Activated naive CD4-positive, alpha-beta T cell treated with anti-CD3 and anti-CD28 coated beads, Interleukin-2, amount 50 U/mL, for 24 hours (primary cell): Measurements from ENCODE around the gene NKIRAS2.
"Not testable (repeated sequence)": the region's sequence is repeated elsewhere in the genome, so short reads cannot be mapped to it uniquely, and the experiment has no call there.

Experiments
- H3K27ac Mint-ChIP-seq: one replicate; pipeline ENCODE4 v1.8.0; 2021; ENCODE audit warnings: mild to moderate bottlenecking, mixed read lengths
- H3K27me3 Mint-ChIP-seq: one replicate; pipeline ENCODE4 v1.8.0; 2021; ENCODE audit warnings: mixed read lengths
- H3K36me3 Mint-ChIP-seq: one replicate; pipeline ENCODE4 v1.8.0; 2021; ENCODE audit warnings: mixed read lengths
- H3K4me1 Mint-ChIP-seq: one replicate; pipeline ENCODE4 v1.8.0; 2021; ENCODE audit warnings: mixed read lengths
- H3K4me3 Mint-ChIP-seq: one replicate; pipeline ENCODE4 v1.8.0; 2021; ENCODE audit warnings: mild to moderate bottlenecking, mixed read lengths
- H3K9me3 Mint-ChIP-seq: one replicate; pipeline ENCODE4 v1.8.0; 2021; ENCODE audit warnings: mixed read lengths

The NKIRAS2 gene

DNA sequence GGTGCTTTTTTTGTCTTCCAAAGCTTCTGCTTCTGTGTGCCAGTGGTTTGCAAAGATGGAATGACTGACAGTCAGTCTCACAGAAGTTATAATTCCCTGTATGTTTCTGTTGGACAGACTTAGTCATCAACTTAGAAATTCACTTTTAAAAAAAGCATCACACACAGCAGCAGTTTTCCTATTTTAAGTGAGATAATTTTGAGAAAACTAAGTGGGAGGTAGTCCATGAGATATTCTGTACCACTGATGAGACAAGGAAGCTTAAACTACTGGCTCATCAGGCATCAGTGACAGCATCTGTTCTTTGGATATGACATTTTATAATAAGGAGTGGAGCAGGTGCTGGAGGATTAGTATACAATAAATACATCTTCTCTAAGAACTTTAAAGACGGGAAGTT is 33.3 kb upstream of the NKIRAS2 start:
- H3K27ac Mint-ChIP-seq: no peak overlapping the region
- no peaks in the 10 kb centered on the region for H3K27me3 Mint-ChIP-seq
- peaks cover 16% of the 10 kb centered on the region for H3K36me3 Mint-ChIP-seq

DNA sequence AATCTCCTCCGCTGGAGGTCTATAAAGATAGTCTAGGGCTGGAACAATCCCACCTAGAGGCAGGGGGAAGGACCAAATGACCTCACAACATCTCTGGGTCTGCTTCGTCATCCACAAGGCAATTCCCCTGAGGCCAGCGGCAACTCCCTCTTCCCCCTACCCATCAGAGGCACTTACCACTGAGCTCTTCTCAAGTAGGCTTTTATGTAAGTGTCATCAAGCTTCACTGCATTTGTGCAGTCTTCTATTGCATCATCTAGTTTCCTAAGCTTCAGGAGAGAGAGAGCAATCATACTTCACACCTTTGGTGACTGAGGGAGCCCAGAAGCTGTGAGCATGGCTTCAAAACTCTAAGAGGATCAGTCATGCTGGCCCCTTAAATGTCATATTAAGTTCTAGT is 32.2 kb upstream of the NKIRAS2 start:
- Mint-ChIP-seq H3K27me3 (no peaks in the 10 kb centered on the region), H3K36me3 (peaks cover 14% of the 10 kb centered on the region), H3K9me3 (no peaks in the 10 kb centered on the region), H3K27ac (no peak overlapping the region), H3K4me1 (peaks cover 4% of the 10 kb centered on the region), H3K4me3 (no peak overlapping the region)

More for the DNA sequence above, 33.3 kb upstream of the NKIRAS2 start:
- Mint-ChIP-seq H3K4me3 (no peak overlapping the region), H3K4me1 (peaks cover 4% of the 10 kb centered on the region), H3K9me3 (no peaks in the 10 kb centered on the region)

DNA sequence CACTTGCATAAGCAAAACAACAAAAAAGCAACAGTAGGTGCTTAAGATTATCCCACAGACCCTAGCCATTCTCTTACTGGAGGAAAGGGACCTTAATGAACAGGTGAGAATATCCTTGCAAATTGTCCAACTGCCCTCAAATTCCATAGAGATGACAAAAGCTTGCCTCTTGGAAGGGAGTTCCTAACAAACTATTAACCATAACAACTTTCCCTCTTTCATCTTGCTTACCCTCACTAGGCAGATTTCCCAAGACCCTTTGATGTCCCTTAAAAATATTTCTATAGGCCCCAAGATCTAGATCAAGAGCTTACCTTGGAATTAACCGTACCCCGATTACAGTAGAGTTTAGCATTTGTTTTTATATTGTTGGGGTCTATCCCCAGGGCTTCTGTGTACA is 31.5 kb upstream of the NKIRAS2 start:
- Mint-ChIP-seq H3K27me3 (no peaks in the 10 kb centered on the region), H3K9me3 (no peaks in the 10 kb centered on the region), H3K4me3 (no peak overlapping the region), H3K36me3 (peaks cover 17% of the 10 kb centered on the region), H3K4me1 (peaks cover 4% of the 10 kb centered on the region), H3K27ac (no peak overlapping the region)

DNA sequence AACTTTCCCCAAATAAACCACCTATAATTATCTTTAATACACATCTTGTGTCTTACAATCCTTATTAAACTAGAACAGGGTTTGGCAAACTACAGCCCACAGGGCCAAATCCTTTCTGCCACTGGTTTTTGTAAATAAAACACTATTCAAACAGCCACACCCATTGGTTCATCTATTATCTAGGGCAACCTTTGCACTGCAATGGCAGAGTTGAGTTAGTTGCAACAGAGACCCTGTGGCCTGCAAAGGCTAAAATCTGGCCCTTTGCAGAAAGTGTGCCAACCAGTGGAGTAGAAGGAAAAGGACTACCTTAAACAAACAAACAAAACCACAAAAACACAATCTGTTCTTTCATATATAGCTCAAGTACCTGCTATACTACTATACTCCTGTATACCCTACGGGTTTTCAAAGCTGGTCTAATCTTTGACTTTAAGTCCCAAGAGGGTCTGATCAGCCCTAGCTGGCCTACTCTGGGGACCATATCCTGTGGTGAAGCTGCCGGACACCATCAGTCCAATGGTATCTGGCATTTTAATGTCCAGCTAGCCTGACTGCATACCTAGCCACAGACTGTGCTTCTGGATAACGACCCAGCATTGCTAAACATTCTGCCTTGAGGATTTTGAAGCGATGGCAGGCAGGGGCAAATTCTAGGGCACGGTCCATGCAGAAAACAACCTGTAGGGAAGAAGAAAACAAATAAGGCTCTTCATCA is 30.0 kb upstream of the NKIRAS2 start:
- no peak overlapping the region for H3K4me3 Mint-ChIP-seq
- H3K36me3 Mint-ChIP-seq: peaks cover 18% of the 10 kb centered on the region
- H3K27ac Mint-ChIP-seq: no peak overlapping the region
- H3K9me3 Mint-ChIP-seq: no peaks in the 10 kb centered on the region
- H3K4me1 Mint-ChIP-seq: peaks cover 4% of the 10 kb centered on the region
- H3K27me3 Mint-ChIP-seq: no peaks in the 10 kb centered on the region

DNA sequence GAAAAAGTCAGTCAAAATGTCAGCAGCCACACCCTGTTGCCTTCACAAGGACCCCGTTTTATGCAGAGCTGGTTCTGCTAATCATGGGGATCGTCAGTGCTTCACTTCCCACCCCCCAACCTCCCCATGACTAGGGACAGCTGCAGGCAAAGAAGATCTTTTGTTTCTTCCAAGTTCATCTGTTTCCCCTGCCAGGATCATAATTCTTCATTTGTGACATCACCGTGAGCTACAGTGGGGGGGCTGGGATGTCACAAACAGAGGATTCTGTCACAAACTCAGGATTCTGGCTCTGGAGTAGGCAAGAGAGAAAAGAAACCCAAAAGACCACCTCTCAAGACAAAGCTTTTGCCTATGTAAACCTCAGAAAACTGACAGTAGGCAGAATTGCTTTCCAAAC is 27.3 kb upstream of the NKIRAS2 start:
- H3K4me3 Mint-ChIP-seq: no peak overlapping the region
- peaks cover 8% of the 10 kb centered on the region for H3K4me1 Mint-ChIP-seq
- peaks cover 13% of the 10 kb centered on the region for H3K36me3 Mint-ChIP-seq
- H3K27ac Mint-ChIP-seq: no peak overlapping the region
- H3K9me3 Mint-ChIP-seq: no peaks in the 10 kb centered on the region
- H3K27me3 Mint-ChIP-seq: no peaks in the 10 kb centered on the region

DNA sequence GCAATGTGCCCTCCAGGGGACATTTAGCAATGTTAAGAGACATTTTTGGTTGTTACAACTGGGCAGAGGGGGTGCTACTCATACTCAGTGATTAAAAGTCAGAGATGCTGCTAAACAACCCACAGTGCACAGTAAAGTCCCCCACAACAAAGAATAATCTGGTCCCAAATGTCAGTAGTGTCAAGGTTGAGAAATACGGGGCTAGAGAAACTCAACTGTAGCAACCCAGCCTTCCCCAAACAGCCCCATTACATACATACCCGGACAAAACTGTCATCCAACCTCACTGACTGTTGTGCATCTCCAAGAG is 23.1 kb upstream of the NKIRAS2 start:
- no peaks in the 10 kb centered on the region for H3K27me3 Mint-ChIP-seq
- peaks cover 8% of the 10 kb centered on the region for H3K4me1 Mint-ChIP-seq
- H3K27ac Mint-ChIP-seq: no peak overlapping the region
- peaks cover 7% of the 10 kb centered on the region for H3K36me3 Mint-ChIP-seq
- H3K4me3 Mint-ChIP-seq: no peak overlapping the region
- H3K9me3 Mint-ChIP-seq: no peaks in the 10 kb centered on the region

DNA sequence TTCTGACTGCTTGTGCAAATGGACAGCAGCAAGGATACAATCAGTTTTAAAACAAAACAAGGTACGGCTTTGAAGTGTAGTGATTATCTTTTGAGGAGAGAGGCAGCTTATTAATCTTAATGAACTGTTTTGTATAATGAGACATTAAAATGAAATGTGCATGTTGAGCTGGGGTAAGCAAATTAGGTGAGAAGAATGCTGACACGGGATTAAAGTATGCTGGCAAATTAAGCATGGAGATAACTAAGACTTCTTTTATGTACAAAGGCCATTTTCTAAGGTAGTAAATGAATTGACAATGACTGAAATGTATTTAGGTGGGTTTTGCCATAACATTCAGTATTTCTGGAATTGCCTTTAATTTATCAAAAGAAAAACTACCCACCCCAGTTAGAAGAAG is 21.4 kb upstream of the NKIRAS2 start:
- H3K36me3 Mint-ChIP-seq: peaks cover 4% of the 10 kb centered on the region
- peaks cover 23% of the 10 kb centered on the region for H3K4me1 Mint-ChIP-seq
- no peaks in the 10 kb centered on the region for H3K27me3 Mint-ChIP-seq
- H3K27ac Mint-ChIP-seq: no peak overlapping the region
- H3K4me3 Mint-ChIP-seq: no peak overlapping the region
- no peaks in the 10 kb centered on the region for H3K9me3 Mint-ChIP-seq

DNA sequence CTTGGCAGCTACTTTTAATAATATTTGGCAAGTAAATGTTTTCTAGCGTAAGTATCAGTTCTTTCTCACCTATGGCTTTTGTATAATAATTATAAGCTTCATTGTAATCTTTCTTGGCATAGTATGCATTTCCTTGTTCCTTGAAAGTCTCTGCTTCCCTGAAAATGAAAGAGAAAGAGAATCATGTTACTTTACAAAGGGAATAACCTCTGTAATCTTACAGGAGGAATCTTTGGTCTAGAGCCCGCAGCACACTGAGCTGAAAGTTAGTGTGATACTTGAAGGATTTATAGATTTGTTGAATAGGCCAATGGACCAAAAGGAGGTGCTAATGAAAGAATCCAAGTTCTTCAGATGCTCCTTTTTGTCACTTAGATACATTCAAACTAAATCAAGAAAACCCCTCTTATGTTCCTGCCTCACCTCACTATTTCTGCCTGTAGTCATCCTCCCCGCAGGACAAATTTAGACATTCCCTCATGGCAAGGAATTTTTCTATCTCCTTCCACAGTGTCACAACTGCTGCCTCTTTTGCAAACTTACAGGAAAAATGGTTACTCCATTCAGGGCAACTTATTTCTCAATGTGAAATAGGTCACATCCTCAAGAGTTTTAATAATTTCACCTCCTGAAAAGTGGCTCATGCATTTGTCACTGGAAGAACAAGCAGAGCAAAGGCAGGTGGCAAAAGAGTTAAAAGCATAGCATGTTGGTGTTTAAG is 19.3 kb upstream of the NKIRAS2 start:
- peaks cover 35% of the 10 kb centered on the region for H3K4me1 Mint-ChIP-seq
- no peaks in the 10 kb centered on the region for H3K27me3 Mint-ChIP-seq
- H3K9me3 Mint-ChIP-seq: no peaks in the 10 kb centered on the region
- H3K27ac Mint-ChIP-seq: no peak overlapping the region
- H3K4me3 Mint-ChIP-seq: no peak overlapping the region
- H3K36me3 Mint-ChIP-seq: no peaks in the 10 kb centered on the region

DNA sequence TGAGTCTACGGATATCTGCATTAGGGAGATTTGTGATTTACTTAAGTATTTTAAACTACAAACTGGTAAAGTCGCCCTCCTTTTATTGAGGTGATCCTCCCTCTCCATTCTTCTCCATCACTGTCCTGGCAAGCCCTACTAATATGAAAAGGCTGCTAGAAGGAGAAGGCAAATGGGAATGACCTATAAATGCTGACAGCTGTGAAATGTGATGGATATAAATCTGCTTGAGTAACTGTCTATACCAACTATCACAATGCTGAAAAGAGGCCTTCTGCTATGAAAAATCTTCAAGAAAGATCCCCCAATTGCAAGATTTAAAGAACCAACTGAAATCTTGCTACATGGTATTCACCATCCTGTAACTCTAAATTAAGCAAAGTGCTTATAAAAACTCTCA is 18.2 kb upstream of the NKIRAS2 start:
- Mint-ChIP-seq H3K27ac (no peak overlapping the region), H3K4me3 (no peak overlapping the region), H3K27me3 (no peaks in the 10 kb centered on the region), H3K9me3 (no peaks in the 10 kb centered on the region), H3K4me1 (peaks cover 32% of the 10 kb centered on the region), H3K36me3 (no peaks in the 10 kb centered on the region)

DNA sequence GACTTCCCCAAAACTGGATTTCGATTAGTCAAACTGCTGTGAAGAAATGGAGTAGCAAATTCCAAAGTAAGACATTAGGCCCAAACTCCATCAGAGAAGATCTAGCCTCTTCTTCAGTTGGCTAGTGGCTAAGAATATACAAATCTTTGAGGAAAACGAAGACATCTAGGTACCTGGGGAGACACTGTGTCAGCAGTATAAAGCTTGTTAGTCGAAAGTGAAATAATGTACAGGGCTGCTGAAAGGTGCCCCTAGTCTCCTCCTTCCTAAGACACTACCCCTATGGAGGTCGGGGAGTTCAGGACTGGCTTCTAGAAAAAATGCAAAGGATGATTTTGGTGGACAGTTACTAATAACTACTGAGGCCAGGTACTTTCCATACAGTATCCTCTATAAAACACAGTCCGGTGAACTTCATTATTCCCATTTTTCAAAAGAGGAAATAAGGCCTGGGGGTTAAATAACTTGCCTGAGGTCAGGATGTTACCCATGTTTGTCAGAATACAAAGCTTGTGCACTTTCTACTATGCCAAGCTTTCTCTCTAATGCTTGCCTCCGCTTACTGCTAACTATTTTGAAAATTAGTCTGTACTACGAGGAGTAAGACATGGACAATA is 17.6 kb upstream of the NKIRAS2 start:
- H3K4me3 Mint-ChIP-seq: no peak overlapping the region
- H3K36me3 Mint-ChIP-seq: no peaks in the 10 kb centered on the region
- no peaks in the 10 kb centered on the region for H3K9me3 Mint-ChIP-seq
- peaks cover 32% of the 10 kb centered on the region for H3K4me1 Mint-ChIP-seq
- H3K27ac Mint-ChIP-seq: peak overlapping the region; percentile 13
- no peaks in the 10 kb centered on the region for H3K27me3 Mint-ChIP-seq

DNA sequence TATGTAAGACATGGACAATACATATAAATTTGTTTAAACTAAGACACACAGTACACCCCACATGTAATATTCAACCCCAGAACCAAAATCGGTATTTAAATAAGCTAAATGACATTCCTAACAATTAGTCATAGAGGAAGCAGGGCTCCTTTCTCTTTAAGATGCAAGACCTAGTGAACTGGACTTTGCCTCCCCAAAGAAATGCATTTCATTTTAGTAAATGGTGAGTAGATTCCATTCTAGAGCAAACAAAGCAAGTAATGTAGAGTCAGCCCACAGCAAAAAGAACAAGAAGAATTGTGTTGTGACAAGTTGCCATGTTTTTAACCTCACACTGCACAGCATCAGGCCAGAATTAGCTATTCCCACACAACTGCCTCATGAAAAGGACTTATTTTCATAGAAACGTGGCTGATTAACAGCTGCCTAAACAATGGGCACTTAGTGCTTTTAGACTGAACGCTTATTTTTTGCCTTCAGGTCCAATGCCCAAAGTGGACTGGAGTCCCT is 17.0 kb upstream of the NKIRAS2 start:
- Mint-ChIP-seq H3K36me3 (no peaks in the 10 kb centered on the region), H3K27ac (peak overlapping the region; percentile 13)

DNA sequence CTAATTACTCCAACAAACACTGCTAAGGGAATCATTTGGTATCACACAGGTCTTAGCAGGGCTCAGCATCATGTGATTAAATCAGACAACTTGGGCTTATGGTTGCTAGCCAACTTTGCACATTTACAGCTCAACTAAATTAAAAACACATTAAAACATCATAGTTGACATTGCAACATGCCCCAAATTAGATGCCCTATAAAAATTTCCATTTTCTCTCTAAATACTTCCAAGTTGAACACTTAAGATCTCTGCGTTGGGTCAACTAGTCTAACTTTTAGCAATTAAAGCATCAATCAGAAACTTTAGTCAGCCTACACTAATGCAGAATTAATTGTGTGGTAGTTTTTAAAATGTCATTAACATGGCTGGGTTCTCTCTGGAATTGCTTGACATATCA is 14.7 kb upstream of the NKIRAS2 start:
- Mint-ChIP-seq H3K9me3 (no peaks in the 10 kb centered on the region), H3K27ac (peak overlapping the region; percentile 5), H3K4me3 (no peak overlapping the region), H3K4me1 (peaks cover 47% of the 10 kb centered on the region), H3K27me3 (no peaks in the 10 kb centered on the region), H3K36me3 (no peaks in the 10 kb centered on the region)

More for the DNA sequence above, 17.0 kb upstream of the NKIRAS2 start:
- Mint-ChIP-seq H3K4me1 (peaks cover 33% of the 10 kb centered on the region), H3K27me3 (no peaks in the 10 kb centered on the region), H3K4me3 (no peak overlapping the region), H3K9me3 (no peaks in the 10 kb centered on the region)

DNA sequence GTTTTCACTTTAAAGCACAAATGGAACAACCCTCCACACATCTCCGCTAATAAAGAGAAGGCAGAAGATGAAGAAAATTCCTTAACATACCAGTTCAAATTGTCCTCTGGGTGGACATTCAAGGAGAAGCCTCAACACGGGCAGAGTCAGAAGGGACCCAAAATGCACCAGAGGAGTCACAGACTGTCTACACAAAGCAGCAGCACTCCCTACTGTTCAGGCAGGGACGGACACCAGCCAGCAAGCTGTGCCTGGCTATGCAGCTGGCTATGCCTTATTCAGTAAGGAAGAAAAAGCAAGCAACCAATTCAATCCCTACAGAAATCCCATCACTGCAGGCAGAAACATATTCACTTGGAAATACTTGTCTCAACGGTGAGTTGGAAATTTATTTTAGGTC is 10.7 kb upstream of the NKIRAS2 start:
- H3K27me3 Mint-ChIP-seq: no peaks in the 10 kb centered on the region
- H3K4me3 Mint-ChIP-seq: peak overlapping the region; percentile 42
- H3K4me1 Mint-ChIP-seq: peaks cover 64% of the 10 kb centered on the region
- H3K27ac Mint-ChIP-seq: no peak overlapping the region
- H3K9me3 Mint-ChIP-seq: no peaks in the 10 kb centered on the region
- no peaks in the 10 kb centered on the region for H3K36me3 Mint-ChIP-seq

DNA sequence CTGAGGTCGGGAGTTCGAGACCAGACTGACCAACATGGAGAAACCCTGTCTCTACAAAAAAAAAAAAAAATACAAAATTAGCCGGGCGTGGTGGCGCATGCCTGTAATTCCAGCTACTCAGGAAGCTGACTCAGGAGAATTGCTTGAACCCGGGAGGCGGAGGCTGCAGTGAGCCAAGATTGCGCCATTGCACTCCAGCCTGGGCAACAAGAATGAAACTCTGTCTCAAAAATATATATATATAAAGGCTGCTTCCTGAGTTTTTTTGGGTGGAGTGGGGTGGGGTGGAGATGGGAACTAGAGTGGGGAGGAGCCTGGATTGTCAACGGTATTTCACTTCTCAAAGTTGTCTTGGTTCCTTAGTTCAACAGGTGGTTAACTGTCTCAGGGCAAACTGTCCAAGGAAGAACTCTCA is 9.6 kb upstream of the NKIRAS2 start:
- H3K36me3 Mint-ChIP-seq, H3K4me3 Mint-ChIP-seq, H3K27me3 Mint-ChIP-seq, H3K27ac Mint-ChIP-seq, H3K9me3 Mint-ChIP-seq: not testable (repeated sequence)
- H3K4me1 Mint-ChIP-seq: peaks cover 58% of the 10 kb centered on the region

DNA sequence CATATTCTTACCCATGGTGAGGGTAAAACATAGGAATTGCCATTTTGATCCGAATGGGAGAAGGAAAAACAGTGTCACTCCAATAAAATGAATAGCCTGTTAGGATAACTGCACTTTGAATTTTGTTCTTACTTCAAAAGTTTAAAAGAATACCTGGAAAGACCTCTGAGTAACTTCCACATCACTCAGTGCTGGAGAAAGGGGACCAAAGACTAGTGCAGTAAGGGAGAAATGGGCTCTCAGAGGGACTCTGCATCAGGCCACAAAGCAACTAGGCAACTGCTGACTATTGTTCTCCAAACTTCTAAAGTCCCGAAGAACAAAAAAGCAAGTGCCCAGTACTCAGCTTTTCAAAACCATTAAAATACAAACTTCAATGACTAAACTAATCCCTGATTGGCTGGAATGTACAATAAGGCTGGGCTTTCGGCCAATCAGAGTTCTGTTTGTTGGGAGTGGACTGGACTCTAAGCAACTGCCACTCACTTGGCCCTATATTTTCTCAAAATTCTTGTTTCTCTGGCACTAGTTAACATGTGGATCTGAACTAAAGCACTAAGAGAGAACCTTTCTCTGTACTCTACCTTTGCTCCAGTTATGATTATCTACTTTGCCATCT is 8.9 kb upstream of the NKIRAS2 start:
- Mint-ChIP-seq H3K4me1 (peaks cover 60% of the 10 kb centered on the region), H3K4me3 (no peak overlapping the region), H3K9me3 (no peaks in the 10 kb centered on the region), H3K36me3 (no peaks in the 10 kb centered on the region), H3K27ac (no peak overlapping the region), H3K27me3 (no peaks in the 10 kb centered on the region)

DNA sequence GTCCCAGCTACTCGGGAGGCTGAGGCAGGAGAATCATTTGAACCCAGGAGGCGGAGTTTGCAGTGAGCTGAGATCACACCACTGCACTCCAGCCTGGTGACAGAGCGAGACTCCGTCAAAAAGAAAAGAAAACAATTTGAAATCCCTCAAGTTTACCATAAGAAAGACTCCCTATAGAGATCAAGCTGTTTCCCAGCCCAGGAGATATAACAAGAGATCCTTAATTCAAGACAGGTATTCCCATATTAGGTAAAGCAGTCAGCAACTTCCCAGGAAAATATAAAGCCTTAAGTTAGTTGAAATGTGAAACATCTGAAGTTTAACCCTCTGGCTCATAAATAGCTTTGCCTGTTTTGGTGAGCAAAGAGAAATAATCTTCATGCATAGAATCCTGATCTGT is 7.5 kb upstream of the NKIRAS2 start:
- not testable (repeated sequence) for H3K36me3 Mint-ChIP-seq, H3K27me3 Mint-ChIP-seq, H3K9me3 Mint-ChIP-seq, H3K27ac Mint-ChIP-seq, H3K4me3 Mint-ChIP-seq
- peaks cover 58% of the 10 kb centered on the region for H3K4me1 Mint-ChIP-seq
